ENCODE measurements around the gene WASHC4. TPM values are rescaled to one million over a fixed set of nuclear protein-coding genes. Genes with fewer than 3 reads are reported as not detected.

The WASHC4 gene
- total and polyA plus RNA-seq, 2 donors (not counting 3 experiments of a cell fraction or from before 2014, with no cell fraction given): 30.4 to 123 TPM

DNA sequence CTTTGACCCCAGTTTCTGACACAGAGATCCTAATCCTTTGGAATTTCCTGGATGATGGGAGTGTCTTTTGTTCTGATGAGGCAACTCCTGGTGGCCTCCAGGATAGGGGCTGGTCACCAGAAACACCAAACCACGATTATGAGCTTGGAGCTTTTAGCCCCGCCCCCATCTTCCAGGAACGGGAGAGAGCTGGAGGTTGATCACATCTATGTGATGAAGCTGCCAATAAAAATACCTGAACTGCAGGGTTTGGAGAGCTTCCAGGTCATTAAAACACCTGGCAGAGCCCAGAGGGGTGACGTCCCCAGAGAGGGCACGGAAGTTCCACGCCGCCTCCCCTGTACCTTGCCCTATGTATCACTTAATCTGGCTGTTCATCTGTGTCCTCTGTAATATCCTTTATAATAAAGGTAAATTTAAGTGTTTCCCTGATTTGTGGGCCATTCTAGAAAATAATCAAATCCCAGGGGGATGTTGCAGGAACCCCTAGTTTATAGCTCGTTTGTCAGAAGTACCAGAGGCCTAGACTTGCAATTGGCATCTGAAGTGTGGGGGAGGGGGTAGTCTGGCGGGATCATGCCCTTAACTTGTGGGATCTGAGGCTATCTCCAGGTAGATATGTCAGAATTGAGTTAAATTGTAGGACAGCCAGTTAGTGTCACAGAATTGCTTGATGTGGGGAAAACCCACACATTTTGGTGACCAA lies 107.3 kb downstream of the WASHC4 start:
- dilution Hi-C loops (cut with MboI; ENCODE audit: extremely low pct_ligation_motif_present, low sequenced_read_pairs): no loop called here

More for the DNA sequence above, 107.3 kb downstream of the WASHC4 start:
- no peaks in the 10 kb centered on the region for H3K9me1 ChIP-seq (replicated peaks; ENCODE audit: control insufficient read depth, extremely low read depth, insufficient read depth, low read length)
- FAIRE-seq (peak; percentile 71), DNase-seq (ENCODE audit: low read depth, low spot score) (peak; percentile 45)
- H3K36me3 ChIP-seq (ENCODE audit: control insufficient read depth in 2 of 2, extremely low read depth in 1 of 2, insufficient read depth in 2 of 2, low read length in 2 of 2): peaks cover 0 to 8% of the 10 kb centered on the region in 2 experiments
- ChIA-PET POLR2A (interaction anchor here (1.0 kb wide), 1 partner anchor 163 kb away, joined by 3 read pairs; no protein-coding TSS in a partner anchor), CTCF (interaction anchor here (0.6 to 3.3 kb wide), 11 partner anchors 11 to 1005 kb away, joined by 3 to 20 read pairs (median 4); partner anchors contain the start of genes APPL2 and C12orf75)
- peaks cover 3% of the 10 kb centered on the region for H3K79me2 ChIP-seq (ENCODE audit: control insufficient read depth, insufficient read depth, low read length)
- intact Hi-C loops (cut with micrococcal nuclease): no loop called here
- H3K27me3 ChIP-seq (ENCODE audit: control insufficient read depth in 2 of 2, insufficient read depth in 2 of 2, low read length in 2 of 2): no peaks in the 10 kb centered on the region
- no peaks in the 10 kb centered on the region for H3K9me3 ChIP-seq (replicated peaks; ENCODE audit: control insufficient read depth, insufficient read depth, low read length)
- H3K4me3 ChIP-seq (replicated peaks in 1 of 3; ENCODE audit: insufficient read depth in 1 of 3, low read depth in 1 of 3, low read length in 3 of 3): no peak overlapping the region
- peak overlapping the region; percentile 62 for H3K27ac ChIP-seq (ENCODE audit: insufficient read depth, low read depth, low read length)
- no TSS peak for BruUV-seq (replicated peaks)
- no peak overlapping the region for H2AFZ ChIP-seq (ENCODE audit: low read depth, low read length)
- peaks cover 13% of the 10 kb centered on the region for H3K4me1 ChIP-seq (ENCODE audit: control insufficient read depth, extremely low read depth, insufficient read depth, low read length)
- no peaks in the 10 kb centered on the region for H4K20me1 ChIP-seq (replicated peaks; ENCODE audit: control insufficient read depth, extremely low read depth, insufficient read depth, low read length)
- peak overlapping the region; percentile 25 for H3K4me2 ChIP-seq (ENCODE audit: insufficient read depth, low read length)
- TF ChIP-seq MYC (IDR thresholded peaks at IDR 0.05; ENCODE audit: low read depth, low read length): no peak
- peak; percentile 82 for TF ChIP-seq GATA2 (IDR thresholded peaks at IDR 0.05; ENCODE audit: insufficient read depth, insufficient read length, low read depth, low read length)
- no peak for TF ChIP-seq EZH2 (IDR thresholded peaks at IDR 0.05; ENCODE audit: borderline replicate concordance, low read depth, low read length, severe bottlenecking)
- TF ChIP-seq POLR2AphosphoS5 (IDR thresholded peaks at IDR 0.05; ENCODE audit: insufficient read depth, low read depth, low read length): peak; percentile 30
- TF ChIP-seq, protein P1, sequence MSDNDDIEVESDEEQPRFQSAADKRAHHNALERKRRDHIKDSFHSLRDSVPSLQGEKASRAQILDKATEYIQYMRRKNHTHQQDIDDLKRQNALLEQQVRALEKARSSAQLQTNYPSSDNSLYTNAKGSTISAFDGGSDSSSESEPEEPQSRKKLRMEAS (IDR thresholded peaks at IDR 0.05; ENCODE audit: insufficient read depth, insufficient read length): no peak
- TF ChIP-seq POLR2A (IDR thresholded peaks at IDR 0.05; ENCODE audit: low read depth, low read length): no peak
- TF ChIP-seq JUN (IDR thresholded peaks at IDR 0.05; ENCODE audit: borderline replicate concordance, insufficient read depth, insufficient read length, low read depth): peak; percentile 31
- peak; percentile 36 for TF ChIP-seq FOS (IDR thresholded peaks at IDR 0.05; ENCODE audit: borderline replicate concordance, insufficient read depth, low read length)
- TF ChIP-seq, protein P2, sequence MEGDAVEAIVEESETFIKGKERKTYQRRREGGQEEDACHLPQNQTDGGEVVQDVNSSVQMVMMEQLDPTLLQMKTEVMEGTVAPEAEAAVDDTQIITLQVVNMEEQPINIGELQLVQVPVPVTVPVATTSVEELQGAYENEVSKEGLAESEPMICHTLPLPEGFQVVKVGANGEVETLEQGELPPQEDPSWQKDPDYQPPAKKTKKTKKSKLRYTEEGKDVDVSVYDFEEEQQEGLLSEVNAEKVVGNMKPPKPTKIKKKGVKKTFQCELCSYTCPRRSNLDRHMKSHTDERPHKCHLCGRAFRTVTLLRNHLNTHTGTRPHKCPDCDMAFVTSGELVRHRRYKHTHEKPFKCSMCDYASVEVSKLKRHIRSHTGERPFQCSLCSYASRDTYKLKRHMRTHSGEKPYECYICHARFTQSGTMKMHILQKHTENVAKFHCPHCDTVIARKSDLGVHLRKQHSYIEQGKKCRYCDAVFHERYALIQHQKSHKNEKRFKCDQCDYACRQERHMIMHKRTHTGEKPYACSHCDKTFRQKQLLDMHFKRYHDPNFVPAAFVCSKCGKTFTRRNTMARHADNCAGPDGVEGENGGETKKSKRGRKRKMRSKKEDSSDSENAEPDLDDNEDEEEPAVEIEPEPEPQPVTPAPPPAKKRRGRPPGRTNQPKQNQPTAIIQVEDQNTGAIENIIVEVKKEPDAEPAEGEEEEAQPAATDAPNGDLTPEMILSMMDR (IDR thresholded peaks at IDR 0.05; ENCODE audit: extremely low read depth in 1 of 2, insufficient read depth in 1 of 2, low read depth in 1 of 2, low read length in 2 of 2): peak in 1 of 2 donors; percentile 3
- peak overlapping the region; percentile 33 for H3K9ac ChIP-seq (replicated peaks; ENCODE audit: extremely low read depth, insufficient read depth, low read length)
